Amniotic stem cell (primary cell): ENCODE data around the gene SLC35D3.
"Not testable (repeated sequence)": the region's sequence is repeated elsewhere in the genome, so short reads cannot be mapped to it uniquely, and the experiment has no call there.

Experiments
- DNase-seq: peaks from one replicate; lab custom pipeline; 2025; lab: John Stamatoyannopoulos, UW

SLC35D3 gene

DNA sequence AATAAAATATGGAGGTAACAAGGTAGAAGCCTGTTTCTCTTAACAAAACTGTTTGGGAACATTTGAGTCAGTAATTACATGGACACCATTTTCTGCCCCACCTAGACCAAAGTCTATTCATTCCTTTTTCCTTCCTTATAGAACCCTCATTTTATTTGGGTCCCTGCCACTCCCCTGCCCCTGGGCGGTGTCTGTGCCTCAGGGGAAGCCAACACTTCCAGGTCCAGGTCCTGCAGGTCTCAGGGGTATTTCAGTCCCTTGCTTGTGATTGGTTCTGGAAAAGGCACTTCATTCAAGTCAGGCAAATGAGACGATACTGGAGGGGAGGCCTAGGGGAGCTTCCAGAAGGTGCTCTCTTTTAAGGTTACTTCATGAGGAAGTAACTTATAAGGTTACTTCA lies 42.3 kb downstream of the SLC35D3 start:
- no peak for DNase-seq

GRCh38 chr6:136967876-136968752 lies 46.0 kb downstream of the SLC35D3 start:
- peak; percentile 14 for DNase-seq

DNA sequence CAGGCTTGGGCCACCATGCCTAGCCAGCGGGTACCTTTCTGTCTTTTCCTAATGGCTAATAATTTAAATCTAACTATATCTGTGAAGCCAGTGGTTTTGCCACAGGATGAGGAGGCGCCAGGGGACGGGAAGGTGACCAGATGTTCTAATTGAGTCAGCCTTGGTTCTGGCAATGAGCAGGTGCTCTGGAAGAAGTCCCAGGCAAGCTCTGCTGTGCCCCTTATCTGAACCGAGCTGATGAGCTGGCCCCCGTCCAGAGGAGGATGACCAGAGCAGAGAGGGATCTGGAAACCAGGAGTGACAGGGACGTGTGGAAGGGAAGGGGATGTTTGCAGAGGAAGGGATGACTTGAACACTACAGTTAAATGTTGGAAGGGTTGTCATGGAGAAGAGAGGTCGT lies 46.7 kb downstream of the SLC35D3 start:
- DNase-seq, result no peak

GRCh38 chr6:136969433-136969832 lies 47.3 kb downstream of the SLC35D3 start:
- DNase-seq, result no peak

DNA sequence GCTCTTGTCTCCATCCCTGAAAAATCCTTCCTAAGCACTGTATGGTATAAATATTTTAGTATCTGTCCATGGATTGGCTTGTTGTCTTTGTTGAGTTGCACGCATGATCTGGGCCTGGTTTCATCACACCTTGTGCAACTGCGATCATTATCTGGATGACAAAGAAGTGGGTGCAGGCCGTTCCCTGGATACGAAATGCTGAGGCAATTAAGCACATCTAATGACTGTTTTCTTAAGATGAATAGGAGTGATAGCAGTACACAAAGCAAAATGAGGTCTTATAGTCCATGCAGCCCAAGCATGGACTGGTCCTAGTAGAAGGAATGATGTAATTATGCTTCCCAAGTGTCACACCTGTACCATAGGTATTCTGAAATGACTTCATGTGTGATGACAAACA lies 47.8 kb downstream of the SLC35D3 start:
- DNase-seq, result no peak

GRCh38 chr6:136971609-136972008 lies 49.5 kb downstream of the SLC35D3 start:
- DNase-seq, result no peak

DNA sequence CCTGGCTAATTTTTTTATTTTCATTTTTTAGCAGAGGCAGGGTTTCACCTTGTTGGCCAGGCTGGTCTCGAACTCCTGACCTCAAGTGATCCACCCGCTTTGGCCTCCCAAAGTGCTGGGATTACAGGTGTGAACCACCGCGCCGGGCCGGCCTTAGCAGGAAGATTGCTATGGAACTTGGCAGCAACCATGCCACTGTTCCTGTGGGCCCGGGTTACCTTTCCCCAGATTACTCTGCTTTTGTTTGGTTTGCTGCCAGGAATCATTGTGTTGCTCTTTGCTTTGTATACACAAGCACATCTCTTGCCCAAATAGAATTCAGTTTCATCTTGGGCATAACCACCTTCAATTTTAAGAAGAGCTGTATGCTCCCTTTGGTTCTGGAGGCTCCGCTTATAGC lies 51.7 kb downstream of the SLC35D3 start:
- not testable (repeated sequence) for DNase-seq
